Neural cell (in vitro differentiated cells): ENCODE results near the gene GNLY. TPM values are rescaled to one million over a fixed set of nuclear protein-coding genes. Genes with fewer than 3 reads are reported as not detected.

Experiments used
- H2AFZ ChIP-seq: fragments of 200-600, 300-800 bp; sonication (generic), shearing (Covaris generic); 2 replicates; pipeline ENCODE4 v1.6.0; 2014; ENCODE audit warnings: low read depth, mild to moderate bottlenecking, antibody characterized with exemption, low read length, moderate library complexity
- H3F3A ChIP-seq: fragments of 200-600 bp; shearing (Covaris generic); 2 replicates; pipeline ENCODE4 v1.6.1; 2016; ENCODE audit warnings: mild to moderate bottlenecking, moderate library complexity, mixed read lengths, antibody characterized with exemption, low read length; ENCODE audit not compliant: insufficient read depth, poor library complexity, severe bottlenecking
- H3K27ac ChIP-seq: fragments of 200-600, 300-800 bp; sonication (generic), shearing (Covaris generic); 2 replicates; pipeline ENCODE4 v1.5.1; 2014; ENCODE audit warnings: mild to moderate bottlenecking, low read length, moderate library complexity
- H3K27me3 ChIP-seq: fragments of 300-800, 200-600 bp; sonication (generic), shearing (Covaris generic); 2 replicates; pipeline ENCODE4 v1.6.0; 2014; ENCODE audit warnings: mild to moderate bottlenecking, low read depth, low read length, moderate library complexity; ENCODE audit not compliant: insufficient read depth
- H3K36me3 ChIP-seq: fragments of 300-800, 200-600 bp; sonication (generic), shearing (Covaris generic); 2 replicates; pipeline ENCODE4 v1.5.1; 2014; ENCODE audit warnings: mild to moderate bottlenecking, antibody characterized with exemption, low read length, moderate library complexity; ENCODE audit not compliant: insufficient read depth
- H3K4me2 ChIP-seq: fragments of 300-800, 200-600 bp; sonication (generic), shearing (Covaris generic); 2 replicates; pipeline ENCODE4 v1.6.0; 2014; ENCODE audit warnings: mild to moderate bottlenecking, low read length
- H3K4me3 ChIP-seq: fragments of 300-800, 200-600 bp; sonication (generic), shearing (Covaris generic); 2 replicates; pipeline ENCODE4 v1.5.1; 2014; ENCODE audit warnings: mild to moderate bottlenecking, low read length, moderate library complexity
- H3K79me2 ChIP-seq: fragments of 200-600 bp; shearing (Covaris generic); replicated peaks from 2 replicates; pipeline ENCODE4 v1.6.0; 2014; ENCODE audit warnings: mild to moderate bottlenecking, low read length, moderate library complexity; ENCODE audit not compliant: insufficient read depth
- H3K9ac ChIP-seq: fragments of 300-800, 200-600 bp; sonication (generic), shearing (Covaris generic); 2 replicates; pipeline ENCODE4 v1.6.1; 2016; ENCODE audit warnings: mild to moderate bottlenecking, low read length, mixed read lengths
- H3K9me2 ChIP-seq: fragments of 200-600 bp; shearing (Covaris generic); 2 replicates; pipeline ENCODE4 v1.6.1; 2016; ENCODE audit warnings: mild to moderate bottlenecking, low read length, mixed read lengths; ENCODE audit not compliant: insufficient read depth
- H3K9me3 ChIP-seq: fragments of 200-600, 300-800 bp; sonication (generic), shearing (Covaris generic); 2 replicates; pipeline ENCODE4 v1.6.1; 2016; ENCODE audit warnings: mild to moderate bottlenecking, mixed run types, low read length, moderate library complexity, mixed read lengths
- H4K20me1 ChIP-seq: fragments of 200-600 bp; shearing (Covaris generic); 2 replicates; pipeline ENCODE4 v1.6.1; 2016; ENCODE audit warnings: mild to moderate bottlenecking, mixed run types; ENCODE audit not compliant: insufficient read depth
- EP300 ChIP-seq: fragments of 450-650 bp; conservative IDR thresholded peaks from 2 replicates; pipeline ENCODE4 v1.6.1; 2014; ENCODE audit warnings: antibody characterized with exemption, mild to moderate bottlenecking, moderate library complexity; ENCODE audit not compliant: poor library complexity, severe bottlenecking
- EZH2 ChIP-seq: fragments of 200-600, 300-800 bp; shearing (Covaris generic), sonication (generic); IDR thresholded peaks from 2 replicates; pipeline ENCODE4 v1.6.1; 2014; ENCODE audit warnings: antibody characterized with exemption, low read length, borderline replicate concordance, mild to moderate bottlenecking; ENCODE audit not compliant: insufficient read depth, poor library complexity, severe bottlenecking
- MXI1 ChIP-seq: fragments of 450-650 bp; conservative IDR thresholded peaks from 2 replicates; pipeline ENCODE4 v1.6.1; 2014; ENCODE audit warnings: antibody characterized with exemption, mild to moderate bottlenecking; ENCODE audit not compliant: poor library complexity, severe bottlenecking
- POLR2AphosphoS5 ChIP-seq: IDR thresholded peaks from 2 replicates; pipeline ENCODE4 v1.6.1; 2012
- RAD21 ChIP-seq: fragments of 450-650 bp; conservative IDR thresholded peaks from 2 replicates; pipeline ENCODE4 v1.6.1; 2014; ENCODE audit warnings: antibody characterized with exemption, mild to moderate bottlenecking, moderate library complexity
- SMC3 ChIP-seq: fragments of 450-650 bp; conservative IDR thresholded peaks from 2 replicates; pipeline ENCODE4 v1.6.1; 2014; ENCODE audit warnings: antibody characterized with exemption, mild to moderate bottlenecking, moderate library complexity; ENCODE audit not compliant: poor library complexity
- TAF1 ChIP-seq: IDR thresholded peaks from 2 replicates; pipeline ENCODE4 v1.6.1; 2012; ENCODE audit warnings: low read depth
- polyA plus RNA-seq: library from polyadenylated mRNA; depleted of rRNA; stranded (reverse); fragments of >200 nt; gene quantifications from 2 replicates; pipeline ENCODE4 v1.2.3, GENCODE V29; 2014
- TF ChIP-seq, protein P1 (sequence below): IDR thresholded peaks from 2 replicates; pipeline ENCODE4 v1.6.1; 2012; ENCODE audit warnings: borderline replicate concordance
- TF ChIP-seq, protein P2 (sequence below): fragments of 450-650 bp; IDR thresholded peaks from 2 replicates; pipeline ENCODE4 v1.5.1; 2014; ENCODE audit warnings: antibody characterized with exemption, mild to moderate bottlenecking, moderate library complexity; ENCODE audit not compliant: poor library complexity, severe bottlenecking

Gene GNLY
- polyA plus RNA-seq, 1 donor from 2014 or later = not detected

DNA sequence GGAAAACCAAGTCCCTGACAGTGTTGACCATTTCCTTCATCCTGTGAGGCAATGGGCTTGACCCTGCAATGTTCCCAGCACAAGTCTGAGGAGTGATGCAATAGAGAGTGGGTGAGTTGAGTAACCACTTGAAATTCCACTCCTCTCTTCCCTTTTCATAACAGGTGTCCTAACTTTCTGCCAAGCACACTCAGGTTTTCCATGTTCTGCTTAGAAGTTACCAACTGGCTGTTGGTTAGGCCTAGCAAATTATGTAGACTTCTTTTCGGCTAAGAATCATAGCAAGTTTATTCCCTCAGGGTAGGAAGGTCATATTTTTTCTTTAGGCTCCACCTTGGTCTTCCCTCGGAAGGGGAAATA, 11.5 kb downstream of the GNLY start:
- no peak overlapping the region for H3K4me2 ChIP-seq
- H3F3A ChIP-seq = no peaks in the 10 kb centered on the region
- no peak overlapping the region for H2AFZ ChIP-seq
- H3K27me3 ChIP-seq = no peaks in the 10 kb centered on the region
- no peak overlapping the region for H3K4me3 ChIP-seq
- no peaks in the 10 kb centered on the region for H3K9me2 ChIP-seq
- H3K9me3 ChIP-seq = no peaks in the 10 kb centered on the region
- no peaks in the 10 kb centered on the region for H3K36me3 ChIP-seq
- H3K79me2 ChIP-seq = no peaks in the 10 kb centered on the region
- no peaks in the 10 kb centered on the region for H4K20me1 ChIP-seq
- H3K9ac ChIP-seq = no peak overlapping the region
- no peak for TF ChIP-seq RAD21
- no peak overlapping the region for H3K27ac ChIP-seq

DNA sequence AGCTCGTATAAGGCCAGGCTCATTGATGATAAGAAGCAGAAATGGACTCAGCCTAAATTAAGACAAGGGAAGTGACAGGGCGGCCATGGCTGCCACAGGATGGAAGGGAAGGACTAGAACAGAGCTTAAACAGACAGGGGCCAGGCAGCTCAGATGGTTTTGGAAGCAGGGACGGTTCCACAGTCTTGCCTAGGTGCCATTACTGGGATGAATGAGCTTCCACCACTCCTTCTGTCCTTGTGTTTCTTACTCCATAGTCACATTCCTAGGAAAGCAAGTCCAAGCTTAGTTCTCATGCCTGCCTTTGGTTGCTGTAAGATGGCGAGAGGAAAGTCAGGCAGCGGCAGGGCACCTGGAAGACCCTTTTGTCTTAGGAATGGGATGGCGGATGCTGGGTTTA, 11.9 kb downstream of the GNLY start:
- Histone ChIP-seq H3K79me2 (no peaks in the 10 kb centered on the region), H3K36me3 (no peaks in the 10 kb centered on the region), H3K27ac (no peak overlapping the region), H3K4me3 (no peak overlapping the region), H2AFZ (no peak overlapping the region), H3K9me2 (no peaks in the 10 kb centered on the region), H3F3A (no peaks in the 10 kb centered on the region), H4K20me1 (no peaks in the 10 kb centered on the region), H3K27me3 (no peaks in the 10 kb centered on the region), H3K9me3 (no peaks in the 10 kb centered on the region), H3K9ac (no peak overlapping the region), H3K4me2 (no peak overlapping the region)
- no peak for TF ChIP-seq RAD21

DNA sequence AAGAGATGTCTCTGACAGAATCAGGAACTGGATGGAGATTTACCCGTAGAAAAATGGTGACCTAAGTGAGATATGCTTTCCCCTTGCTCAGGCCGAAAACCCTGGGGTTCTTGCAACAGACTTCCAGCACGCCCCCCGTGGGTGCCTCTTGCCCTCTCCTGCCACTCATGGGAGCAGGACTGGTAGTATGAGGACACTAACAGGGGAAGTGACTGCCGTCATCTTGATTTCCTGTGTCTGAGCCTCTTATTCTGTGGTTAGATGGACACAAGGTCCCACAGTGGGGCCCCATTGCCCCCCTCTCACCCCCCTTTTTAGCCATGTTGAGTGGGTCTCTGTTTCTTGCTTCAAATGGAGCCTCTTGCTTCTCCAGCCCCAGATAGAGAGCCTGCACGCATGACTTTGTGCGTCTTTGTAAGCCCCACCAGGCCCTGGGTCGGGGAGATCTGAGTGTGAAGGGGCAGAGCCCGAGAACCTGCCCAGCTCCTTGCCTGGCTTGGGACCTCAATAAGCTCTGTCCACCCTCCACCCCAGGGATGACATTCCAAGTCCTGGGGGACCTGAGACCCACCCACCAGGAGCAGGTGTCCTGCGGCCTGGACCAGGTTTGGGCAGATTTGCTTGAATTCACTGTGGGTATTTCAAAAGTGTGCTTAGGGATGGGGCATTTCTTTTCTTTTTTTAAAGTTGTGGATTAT, 12.6 kb downstream of the GNLY start:
- Histone ChIP-seq H3K9ac (no peak overlapping the region), H3K4me3 (no peak overlapping the region), H4K20me1 (no peaks in the 10 kb centered on the region), H3K27me3 (no peaks in the 10 kb centered on the region), H3K4me2 (no peak overlapping the region), H3F3A (no peaks in the 10 kb centered on the region), H3K9me3 (no peaks in the 10 kb centered on the region), H2AFZ (no peak overlapping the region), H3K79me2 (no peaks in the 10 kb centered on the region), H3K27ac (no peak overlapping the region), H3K36me3 (no peaks in the 10 kb centered on the region), H3K9me2 (no peaks in the 10 kb centered on the region)
- TF ChIP-seq TAF1 (no peak), EP300 (no peak), RAD21 (no peak), POLR2AphosphoS5 (no peak), MXI1 (no peak), SMC3 (no peak), EZH2 (no peak)
- TF ChIP-seq, protein P1, sequence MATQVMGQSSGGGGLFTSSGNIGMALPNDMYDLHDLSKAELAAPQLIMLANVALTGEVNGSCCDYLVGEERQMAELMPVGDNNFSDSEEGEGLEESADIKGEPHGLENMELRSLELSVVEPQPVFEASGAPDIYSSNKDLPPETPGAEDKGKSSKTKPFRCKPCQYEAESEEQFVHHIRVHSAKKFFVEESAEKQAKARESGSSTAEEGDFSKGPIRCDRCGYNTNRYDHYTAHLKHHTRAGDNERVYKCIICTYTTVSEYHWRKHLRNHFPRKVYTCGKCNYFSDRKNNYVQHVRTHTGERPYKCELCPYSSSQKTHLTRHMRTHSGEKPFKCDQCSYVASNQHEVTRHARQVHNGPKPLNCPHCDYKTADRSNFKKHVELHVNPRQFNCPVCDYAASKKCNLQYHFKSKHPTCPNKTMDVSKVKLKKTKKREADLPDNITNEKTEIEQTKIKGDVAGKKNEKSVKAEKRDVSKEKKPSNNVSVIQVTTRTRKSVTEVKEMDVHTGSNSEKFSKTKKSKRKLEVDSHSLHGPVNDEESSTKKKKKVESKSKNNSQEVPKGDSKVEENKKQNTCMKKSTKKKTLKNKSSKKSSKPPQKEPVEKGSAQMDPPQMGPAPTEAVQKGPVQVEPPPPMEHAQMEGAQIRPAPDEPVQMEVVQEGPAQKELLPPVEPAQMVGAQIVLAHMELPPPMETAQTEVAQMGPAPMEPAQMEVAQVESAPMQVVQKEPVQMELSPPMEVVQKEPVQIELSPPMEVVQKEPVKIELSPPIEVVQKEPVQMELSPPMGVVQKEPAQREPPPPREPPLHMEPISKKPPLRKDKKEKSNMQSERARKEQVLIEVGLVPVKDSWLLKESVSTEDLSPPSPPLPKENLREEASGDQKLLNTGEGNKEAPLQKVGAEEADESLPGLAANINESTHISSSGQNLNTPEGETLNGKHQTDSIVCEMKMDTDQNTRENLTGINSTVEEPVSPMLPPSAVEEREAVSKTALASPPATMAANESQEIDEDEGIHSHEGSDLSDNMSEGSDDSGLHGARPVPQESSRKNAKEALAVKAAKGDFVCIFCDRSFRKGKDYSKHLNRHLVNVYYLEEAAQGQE = no peak
- TF ChIP-seq, protein P2, sequence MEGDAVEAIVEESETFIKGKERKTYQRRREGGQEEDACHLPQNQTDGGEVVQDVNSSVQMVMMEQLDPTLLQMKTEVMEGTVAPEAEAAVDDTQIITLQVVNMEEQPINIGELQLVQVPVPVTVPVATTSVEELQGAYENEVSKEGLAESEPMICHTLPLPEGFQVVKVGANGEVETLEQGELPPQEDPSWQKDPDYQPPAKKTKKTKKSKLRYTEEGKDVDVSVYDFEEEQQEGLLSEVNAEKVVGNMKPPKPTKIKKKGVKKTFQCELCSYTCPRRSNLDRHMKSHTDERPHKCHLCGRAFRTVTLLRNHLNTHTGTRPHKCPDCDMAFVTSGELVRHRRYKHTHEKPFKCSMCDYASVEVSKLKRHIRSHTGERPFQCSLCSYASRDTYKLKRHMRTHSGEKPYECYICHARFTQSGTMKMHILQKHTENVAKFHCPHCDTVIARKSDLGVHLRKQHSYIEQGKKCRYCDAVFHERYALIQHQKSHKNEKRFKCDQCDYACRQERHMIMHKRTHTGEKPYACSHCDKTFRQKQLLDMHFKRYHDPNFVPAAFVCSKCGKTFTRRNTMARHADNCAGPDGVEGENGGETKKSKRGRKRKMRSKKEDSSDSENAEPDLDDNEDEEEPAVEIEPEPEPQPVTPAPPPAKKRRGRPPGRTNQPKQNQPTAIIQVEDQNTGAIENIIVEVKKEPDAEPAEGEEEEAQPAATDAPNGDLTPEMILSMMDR = no peak
